Hematopoietic multipotent progenitor cell treated with erythropoietin and hydrocortisone succinate and interleukin-3 and kit ligand, for 6 days (in vitro differentiated cells): ENCODE results near the gene CEP120.
"Not testable (repeated sequence)": the region's sequence is repeated elsewhere in the genome, so short reads cannot be mapped to it uniquely, and the experiment has no call there.

ENCODE experiments used
- DNase-seq: peaks from one replicate; pipeline ENCODE4 v3.0.0-alpha.2; 2015

The CEP120 gene

GRCh38 chr5:123438244-123438643 is 15.0 kb upstream of the CEP120 start:
- no peak for DNase-seq

- no peak for DNase-seq
These were observed 13.0 kb upstream of the CEP120 start for GRCh38 chr5:123436201-123436600.

GRCh38 chr5:123434796-123435195 is 11.6 kb upstream of the CEP120 start:
- no peak for DNase-seq

GRCh38 chr5:123433596-123433995 is 10.4 kb upstream of the CEP120 start:
- DNase-seq: no peak

DNA sequence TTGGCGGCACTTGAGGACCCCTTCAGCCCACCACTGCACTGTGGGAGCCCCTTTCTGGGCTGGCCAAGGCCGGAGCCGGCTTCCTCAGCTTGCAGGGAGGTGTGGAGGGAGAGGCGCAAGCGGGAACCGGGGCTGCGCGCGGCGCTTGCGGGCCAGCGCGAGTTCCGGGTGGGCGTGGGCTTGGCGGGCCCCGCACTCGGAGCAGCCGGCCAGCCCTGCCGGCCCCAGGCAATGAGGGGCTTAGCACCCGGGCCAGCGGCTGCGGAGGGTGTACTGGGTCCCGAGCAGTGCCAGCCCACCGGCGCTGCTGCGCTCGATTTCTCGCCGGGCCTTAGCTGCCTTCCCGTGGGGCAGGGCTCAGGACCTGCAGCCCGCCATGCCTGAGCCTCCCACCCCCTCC is 7.2 kb upstream of the CEP120 start:
- not testable (repeated sequence) for DNase-seq

DNA sequence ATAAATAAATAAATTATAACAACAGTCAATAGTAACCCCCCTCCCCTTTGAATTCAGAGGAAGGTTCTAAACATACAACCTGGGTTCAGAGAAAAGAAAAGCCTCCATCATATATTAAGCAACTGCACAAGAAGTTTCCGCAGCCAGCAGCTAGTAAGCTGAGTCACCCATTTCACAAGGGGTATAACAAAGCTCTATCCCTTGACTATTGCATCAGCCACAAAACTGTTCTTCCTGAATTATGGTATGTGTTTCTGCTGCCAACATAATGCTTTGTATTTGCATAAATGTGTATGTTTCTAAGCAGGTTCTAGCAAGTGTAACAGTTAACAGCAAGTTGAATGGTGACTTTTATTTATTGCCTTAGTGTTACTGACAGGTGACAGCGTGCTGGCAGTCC is 6.8 kb upstream of the CEP120 start:
- DNase-seq: peak; percentile 80

DNA sequence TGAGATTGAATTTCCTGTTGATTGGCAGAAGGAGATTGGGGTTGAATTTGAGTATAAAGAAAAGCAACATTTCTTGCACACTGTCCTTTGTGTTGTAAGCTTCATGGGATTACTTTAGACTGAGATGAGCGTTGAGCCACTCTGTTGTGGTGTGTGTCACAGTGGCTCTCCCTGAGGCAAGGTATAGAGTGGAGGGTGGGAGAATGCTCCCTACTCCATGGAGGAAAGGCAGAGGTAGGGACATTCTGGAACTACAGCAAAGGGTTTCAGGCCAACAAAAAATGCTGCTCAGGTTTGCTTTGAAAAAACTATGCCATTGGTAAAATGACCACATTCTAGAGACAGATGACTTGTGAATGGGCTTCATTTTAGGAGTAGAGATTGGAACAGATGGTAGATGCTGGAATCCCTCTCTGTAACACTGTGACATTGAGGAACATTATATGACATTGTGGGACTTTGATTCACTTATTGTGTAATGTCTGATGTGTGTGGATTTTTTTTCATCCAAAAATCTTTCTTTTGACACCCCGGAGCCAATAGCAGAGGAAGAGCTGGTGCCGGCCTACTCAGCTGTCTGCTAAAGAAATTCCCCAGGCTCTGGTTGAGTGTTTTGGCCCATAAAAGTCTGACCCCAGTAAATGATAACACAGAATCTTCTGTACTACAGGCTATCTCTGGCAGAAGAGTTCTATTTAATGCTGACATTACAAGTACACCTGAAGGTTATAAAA is 6.2 kb upstream of the CEP120 start:
- no peak for DNase-seq

DNA sequence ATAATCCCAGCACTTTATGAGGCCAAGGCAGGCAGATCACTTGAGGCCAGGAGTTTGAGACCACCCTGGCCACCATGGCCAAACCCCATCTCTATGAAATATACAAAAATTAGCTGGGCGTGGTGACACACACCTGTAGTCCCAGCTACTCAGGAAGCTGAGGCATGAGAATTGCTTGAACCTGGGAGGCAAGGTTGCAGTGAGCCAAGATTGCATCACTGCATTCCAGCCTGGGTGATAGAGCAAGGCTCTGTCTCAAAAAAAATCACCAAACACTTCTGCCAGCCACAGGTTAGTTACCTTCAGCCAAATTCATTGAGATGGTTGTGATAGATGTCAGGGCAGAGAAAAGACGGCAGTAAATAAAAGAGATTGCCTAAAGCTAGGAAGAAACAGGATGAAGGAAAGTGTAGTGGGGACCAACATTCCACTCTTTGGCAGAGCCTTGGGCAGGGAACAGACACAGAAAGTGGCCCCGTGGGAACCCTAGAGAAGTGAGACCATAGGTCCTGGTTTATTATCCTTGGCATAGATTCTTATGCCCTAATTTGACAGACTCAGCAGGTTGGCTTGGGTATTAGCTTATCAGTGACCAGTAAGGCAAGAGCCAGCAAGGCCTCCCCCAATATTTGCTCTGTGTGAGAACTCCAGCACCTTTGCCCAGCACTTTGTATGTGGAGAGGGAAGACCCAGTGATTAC is 5.5 kb upstream of the CEP120 start:
- no peak for DNase-seq

DNA sequence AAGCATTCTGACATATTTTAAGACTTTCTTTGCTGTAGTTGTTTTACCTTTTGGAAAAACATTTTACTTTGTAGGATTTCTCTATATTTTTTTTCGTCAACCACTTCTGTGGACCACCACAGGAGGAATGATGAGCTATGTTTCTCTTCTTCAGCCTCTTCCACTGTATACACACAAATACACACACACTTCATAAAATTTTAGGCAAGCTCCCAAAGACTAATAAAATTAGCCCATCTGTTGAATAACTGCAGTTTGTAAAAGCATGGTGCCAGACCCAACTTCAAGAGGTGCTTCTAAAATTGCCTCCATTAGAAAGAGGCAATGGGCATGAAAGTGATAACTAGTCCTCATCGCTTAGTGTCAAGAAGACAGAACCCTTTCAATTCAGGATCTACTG is 4.1 kb upstream of the CEP120 start:
- no peak for DNase-seq

GRCh38 chr5:123425431-123425830 is 2.2 kb upstream of the CEP120 start:
- no peak for DNase-seq

GRCh38 chr5:123422433-123423277 is 548 bp downstream of the CEP120 start:
- DNase-seq: peak; percentile 50

DNA sequence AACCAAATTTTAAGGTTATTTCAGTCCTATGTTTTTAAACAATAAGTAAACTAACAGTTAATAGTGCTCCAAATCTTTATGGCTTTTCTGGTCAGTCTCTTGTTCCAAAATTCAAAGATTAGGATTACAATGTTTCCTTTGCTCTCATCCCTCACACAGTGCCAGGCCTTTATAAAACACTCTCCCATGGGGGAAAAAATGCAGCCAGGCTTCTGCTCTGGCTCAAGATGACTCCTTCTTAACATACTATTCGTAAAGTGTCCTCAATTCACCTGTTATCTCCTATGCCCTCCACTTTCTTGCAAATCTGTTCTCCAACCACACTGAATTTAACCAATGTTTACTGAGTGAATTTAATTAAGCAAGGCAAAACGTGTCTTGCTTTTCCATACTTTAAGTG is 1.4 kb downstream of the CEP120 start:
- DNase-seq: no peak

- DNase-seq: no peak
These were observed 8.2 kb downstream of the CEP120 start for GRCh38 chr5:123414974-123415373.

- DNase-seq: no peak
These were observed 11.0 kb downstream of the CEP120 start for GRCh38 chr5:123412206-123412605.

DNA sequence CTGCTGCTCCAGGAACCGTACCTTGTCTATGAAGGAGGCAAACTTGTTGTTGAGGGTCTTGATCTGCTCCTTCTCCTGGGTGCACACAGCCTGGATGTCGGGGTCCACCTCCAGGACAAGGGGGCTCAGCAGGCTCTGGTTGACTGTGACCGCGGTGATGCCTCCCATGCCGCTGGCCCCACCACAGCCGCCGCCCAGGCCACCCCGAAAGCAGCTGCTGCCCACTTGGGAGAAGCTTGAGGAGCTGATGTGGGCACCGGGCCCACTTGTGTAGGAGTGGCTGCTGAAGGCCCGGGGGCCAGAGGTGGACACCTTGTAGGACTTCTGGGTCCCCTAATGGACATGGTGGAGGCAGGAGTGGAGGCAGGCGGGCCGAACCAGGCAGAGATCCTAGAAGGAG is 21.2 kb downstream of the CEP120 start:
- not testable (repeated sequence) for DNase-seq

GRCh38 chr5:123401320-123401719 is 21.9 kb downstream of the CEP120 start:
- DNase-seq: no peak

DNA sequence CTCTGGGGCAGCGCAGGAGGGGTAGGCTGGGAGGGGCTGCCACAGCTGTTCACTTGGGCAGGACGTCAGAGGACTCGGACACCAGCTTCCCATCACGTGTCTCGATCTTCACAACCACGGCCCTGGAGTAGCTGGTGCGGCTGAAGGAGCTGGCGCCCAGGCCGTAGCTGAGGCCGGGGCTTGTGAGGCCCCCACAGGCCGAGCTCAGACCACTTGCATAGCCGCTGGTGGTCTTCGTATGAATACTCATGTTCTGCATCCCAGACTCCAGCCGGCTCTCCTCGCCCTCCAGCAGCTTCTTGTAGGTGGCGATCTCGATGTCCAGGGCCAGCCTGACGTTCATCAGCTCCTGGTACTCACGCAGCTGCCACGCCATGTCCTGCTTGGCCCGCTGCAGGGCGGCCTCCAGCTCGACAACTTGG is 22.3 kb downstream of the CEP120 start:
- DNase-seq: not testable (repeated sequence)

- DNase-seq: no peak
These were observed 25.0 kb downstream of the CEP120 start for GRCh38 chr5:123398058-123398733.

DNA sequence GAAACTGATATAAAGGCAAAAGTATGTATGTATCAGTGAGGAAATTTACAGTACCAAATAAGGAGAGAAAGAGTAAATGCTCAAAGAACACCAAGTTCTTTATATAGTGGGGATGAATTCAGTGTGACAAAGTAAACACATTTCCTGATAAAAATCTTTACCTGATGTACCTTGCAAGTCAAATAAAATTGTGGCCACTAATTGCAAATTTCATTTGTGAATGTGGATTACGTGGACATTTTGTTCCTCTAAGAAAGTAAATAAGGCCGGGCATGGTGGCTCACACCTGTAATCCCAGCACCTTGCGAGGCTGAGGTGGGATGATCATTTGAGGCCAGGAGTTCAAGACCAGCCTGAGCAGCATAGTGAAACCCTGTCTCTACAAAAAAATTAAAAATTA is 25.7 kb downstream of the CEP120 start:
- DNase-seq: no peak

DNA sequence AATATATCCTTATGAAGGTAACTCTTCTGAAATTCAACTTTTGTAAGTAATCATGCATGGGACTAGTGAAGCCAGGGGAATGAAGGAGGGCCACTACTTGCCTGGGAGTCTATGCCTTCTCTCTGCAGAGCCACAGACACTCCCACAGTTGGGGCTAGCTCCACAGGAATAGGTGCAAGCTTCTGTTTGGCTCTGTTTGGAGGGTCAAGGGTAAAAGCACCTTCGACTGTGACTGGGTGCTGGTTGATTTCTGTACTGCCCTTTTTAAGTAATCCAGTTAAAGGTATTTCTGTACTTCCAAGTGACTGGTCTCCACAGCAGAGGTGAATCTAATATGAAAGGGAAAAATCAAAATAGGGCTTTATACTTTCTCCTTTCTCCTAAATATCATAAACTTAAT is 32.2 kb downstream of the CEP120 start:
- no peak for DNase-seq

- no peak for DNase-seq
These were observed 33.4 kb downstream of the CEP120 start for GRCh38 chr5:123389794-123390193.

GRCh38 chr5:123387313-123387712 is 35.9 kb downstream of the CEP120 start:
- no peak for DNase-seq

GRCh38 chr5:123382252-123382651 is 41.0 kb downstream of the CEP120 start:
- no peak for DNase-seq
